ENCODE results near the gene TPCN1. TPM values are rescaled to one million over a fixed set of nuclear protein-coding genes. Genes with fewer than 3 reads are reported as not detected.

The TPCN1 gene
- total RNA-seq, 1 donor from 2014 or later = 51.9 TPM

DNA sequence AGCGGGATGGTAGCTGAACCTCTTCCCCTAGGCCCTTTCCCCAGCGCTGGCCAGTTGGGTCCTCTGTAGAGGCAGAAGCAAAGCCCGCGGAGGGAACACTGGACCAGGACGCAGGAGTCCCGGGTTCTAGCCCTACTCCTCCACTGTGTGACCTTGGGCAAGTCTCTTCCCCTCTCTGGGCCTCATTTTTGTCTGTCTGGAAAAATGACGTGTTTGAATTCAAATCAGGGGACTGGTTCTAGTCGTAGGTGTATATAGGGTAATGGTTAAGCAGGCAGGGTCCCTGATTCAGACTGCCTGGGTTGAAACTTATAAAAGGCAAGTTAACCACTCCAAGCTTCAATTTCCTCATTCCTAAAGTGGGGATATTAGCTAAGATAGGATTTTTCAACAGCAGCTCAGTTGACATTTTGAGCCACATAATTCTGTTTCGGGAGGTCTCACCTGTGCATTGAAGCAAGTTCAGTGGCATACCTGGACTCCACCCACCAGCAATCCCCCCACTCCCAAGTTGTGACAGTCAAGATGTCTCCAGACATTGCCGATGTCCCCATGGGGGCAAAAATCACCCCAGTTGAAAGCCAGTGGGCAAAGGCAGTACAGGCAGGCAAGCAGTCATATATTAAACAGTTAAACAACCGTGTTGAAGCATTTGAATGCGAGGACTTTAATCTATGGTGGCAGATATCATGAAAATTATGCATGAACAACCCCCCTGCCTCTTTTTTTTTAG lies 899 bp downstream of the TPCN1 start:
- Histone ChIP-seq H3K36me3 (peaks cover 6% of the 10 kb centered on the region), H3K9me3 (no peaks in the 10 kb centered on the region), H3K4me1 (peaks cover 30% of the 10 kb centered on the region), H3K4me3 (peak overlapping the region; percentile 86), H3K27ac (peak overlapping the region; percentile 96), H3K27me3 (no peaks in the 10 kb centered on the region)
- intact Hi-C loops (cut with DNase I) = no loop called here
- ATAC-seq = no peak
- TF ChIP-seq, protein P1, sequence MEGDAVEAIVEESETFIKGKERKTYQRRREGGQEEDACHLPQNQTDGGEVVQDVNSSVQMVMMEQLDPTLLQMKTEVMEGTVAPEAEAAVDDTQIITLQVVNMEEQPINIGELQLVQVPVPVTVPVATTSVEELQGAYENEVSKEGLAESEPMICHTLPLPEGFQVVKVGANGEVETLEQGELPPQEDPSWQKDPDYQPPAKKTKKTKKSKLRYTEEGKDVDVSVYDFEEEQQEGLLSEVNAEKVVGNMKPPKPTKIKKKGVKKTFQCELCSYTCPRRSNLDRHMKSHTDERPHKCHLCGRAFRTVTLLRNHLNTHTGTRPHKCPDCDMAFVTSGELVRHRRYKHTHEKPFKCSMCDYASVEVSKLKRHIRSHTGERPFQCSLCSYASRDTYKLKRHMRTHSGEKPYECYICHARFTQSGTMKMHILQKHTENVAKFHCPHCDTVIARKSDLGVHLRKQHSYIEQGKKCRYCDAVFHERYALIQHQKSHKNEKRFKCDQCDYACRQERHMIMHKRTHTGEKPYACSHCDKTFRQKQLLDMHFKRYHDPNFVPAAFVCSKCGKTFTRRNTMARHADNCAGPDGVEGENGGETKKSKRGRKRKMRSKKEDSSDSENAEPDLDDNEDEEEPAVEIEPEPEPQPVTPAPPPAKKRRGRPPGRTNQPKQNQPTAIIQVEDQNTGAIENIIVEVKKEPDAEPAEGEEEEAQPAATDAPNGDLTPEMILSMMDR (IDR thresholded peaks at IDR 0.05) = no peak
- DNase-seq = no peak

DNA sequence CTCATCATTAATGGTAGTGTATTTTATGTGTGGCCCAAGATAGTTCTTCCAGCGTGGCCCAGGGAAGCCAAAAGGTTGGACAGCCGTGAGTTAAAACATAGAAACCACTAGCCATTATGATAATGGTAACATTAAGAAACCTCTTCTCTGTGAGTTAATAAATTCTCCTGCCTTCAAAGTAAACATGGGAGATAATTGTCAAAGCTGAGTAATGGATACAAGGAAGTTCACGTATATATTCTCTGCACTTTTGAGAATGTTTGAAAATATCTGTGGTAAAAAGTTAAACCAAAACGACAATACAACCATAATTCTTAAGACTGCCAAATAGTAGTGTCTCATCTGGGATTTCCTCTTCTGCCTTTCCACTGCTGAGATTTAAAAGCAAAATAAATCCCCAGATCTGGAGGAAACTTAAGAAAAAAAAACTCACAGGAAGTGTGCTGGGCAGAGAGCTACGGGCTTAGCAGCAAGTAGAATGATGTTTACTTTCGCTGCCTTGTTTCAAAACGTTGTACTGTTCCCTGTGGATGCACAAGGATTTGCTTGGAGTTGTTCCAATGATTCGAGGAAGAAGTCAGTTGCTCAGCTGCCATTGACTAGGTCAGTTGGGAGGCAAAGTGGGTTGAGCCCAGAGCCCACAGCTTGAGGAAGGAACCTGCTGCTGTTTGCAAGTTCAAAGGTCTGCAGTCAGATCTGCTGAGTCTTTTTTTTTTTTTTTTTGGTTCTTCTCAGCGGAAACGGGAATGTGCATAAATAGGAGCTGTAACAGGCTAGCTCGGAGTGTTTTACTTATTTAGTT lies 1.7 kb downstream of the TPCN1 start:
- peaks cover 32% of the 10 kb centered on the region for H3K4me1 ChIP-seq

DNA sequence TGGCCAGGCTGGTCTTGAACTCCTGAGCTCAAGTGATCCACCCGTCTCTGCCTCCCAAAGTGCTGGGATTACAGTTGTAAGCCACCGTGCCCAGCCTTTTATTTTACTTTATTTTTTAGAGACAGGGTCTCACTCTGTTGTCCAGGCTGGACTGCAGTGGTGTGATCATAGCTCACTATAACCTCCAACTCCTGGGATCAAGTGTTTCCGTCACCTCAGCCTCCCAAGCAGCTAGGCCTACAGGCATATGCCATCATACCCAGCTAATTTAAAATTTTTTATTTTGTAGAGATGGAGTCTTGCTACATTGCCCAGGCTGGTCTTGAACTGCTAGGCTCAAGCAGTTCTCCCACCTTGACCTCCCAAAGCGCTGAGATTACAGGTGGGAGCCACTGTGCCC lies 3.7 kb downstream of the TPCN1 start:
- Histone ChIP-seq H3K4me1 (peaks cover 44% of the 10 kb centered on the region), H3K4me3 (no peak overlapping the region), H3K27ac (no peak overlapping the region), H3K27me3 (no peaks in the 10 kb centered on the region), H3K36me3 (peaks cover 31% of the 10 kb centered on the region), H3K9me3 (no peaks in the 10 kb centered on the region)
- intact Hi-C loops (cut with DNase I) = no loop called here
- ATAC-seq = no peak
- TF ChIP-seq, protein P1 (IDR thresholded peaks at IDR 0.05) = no peak
- no peak for DNase-seq

More for the DNA sequence above, 1.7 kb downstream of the TPCN1 start:
- no peak for DNase-seq
- TF ChIP-seq, protein P1 (IDR thresholded peaks at IDR 0.05) = no peak
- H3K27ac ChIP-seq = peak overlapping the region; percentile 96
- H3K27me3 ChIP-seq = no peaks in the 10 kb centered on the region
- H3K4me3 ChIP-seq = peak overlapping the region; percentile 86
- H3K36me3 ChIP-seq = peaks cover 13% of the 10 kb centered on the region
- H3K9me3 ChIP-seq = no peaks in the 10 kb centered on the region
- intact Hi-C loops (cut with DNase I) = no loop called here
- ATAC-seq = peak; percentile 27

DNA sequence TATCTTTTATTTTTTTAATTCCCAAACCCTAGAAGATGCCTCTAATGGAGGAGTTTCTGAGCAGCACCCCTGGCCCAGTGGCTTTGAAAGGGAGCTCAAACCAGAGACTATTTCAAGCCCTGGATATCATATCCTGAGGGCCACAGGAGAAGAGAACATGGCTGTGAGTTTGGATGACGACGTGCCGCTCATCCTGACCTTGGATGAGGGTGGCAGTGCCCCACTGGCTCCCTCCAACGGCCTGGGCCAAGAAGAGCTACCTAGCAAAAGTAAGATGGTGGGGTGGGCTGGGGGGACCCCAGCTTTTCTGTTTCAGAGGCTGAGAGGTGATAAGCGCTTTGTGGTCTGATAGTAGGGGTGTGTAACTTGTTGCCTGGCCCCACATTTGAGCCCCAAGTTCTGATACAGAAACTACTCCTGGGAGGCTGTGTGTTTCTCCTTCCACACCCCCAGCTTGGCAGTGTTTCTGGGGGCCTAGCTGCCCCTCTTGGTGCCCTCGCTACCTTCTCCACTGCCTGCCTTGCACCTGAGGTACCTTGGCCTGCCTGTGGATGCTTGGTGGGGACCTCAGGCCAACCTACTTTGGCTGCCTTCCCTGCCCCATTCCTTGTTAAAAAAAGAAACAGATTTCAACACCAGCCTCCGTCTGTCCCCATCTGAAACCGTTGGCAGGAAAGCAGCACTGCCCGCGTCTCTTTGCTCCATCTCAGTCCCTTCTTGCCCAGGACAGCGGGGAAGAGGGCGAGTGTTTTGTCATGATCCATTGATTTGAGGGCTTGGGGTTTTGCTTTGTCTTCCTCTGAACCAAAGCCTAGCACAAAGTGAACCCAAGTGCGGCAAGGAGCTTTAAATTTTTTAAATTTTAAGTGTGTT lies 5.7 kb downstream of the TPCN1 start:
- Histone ChIP-seq H3K36me3 (peaks cover 47% of the 10 kb centered on the region), H3K27ac (no peak overlapping the region), H3K4me1 (peaks cover 44% of the 10 kb centered on the region), H3K9me3 (no peaks in the 10 kb centered on the region), H3K4me3 (no peak overlapping the region), H3K27me3 (no peaks in the 10 kb centered on the region)
- ATAC-seq (no peak), DNase-seq (no peak)
- intact Hi-C loops (cut with DNase I) = no loop called here
- TF ChIP-seq, protein P1 (IDR thresholded peaks at IDR 0.05) = no peak

DNA sequence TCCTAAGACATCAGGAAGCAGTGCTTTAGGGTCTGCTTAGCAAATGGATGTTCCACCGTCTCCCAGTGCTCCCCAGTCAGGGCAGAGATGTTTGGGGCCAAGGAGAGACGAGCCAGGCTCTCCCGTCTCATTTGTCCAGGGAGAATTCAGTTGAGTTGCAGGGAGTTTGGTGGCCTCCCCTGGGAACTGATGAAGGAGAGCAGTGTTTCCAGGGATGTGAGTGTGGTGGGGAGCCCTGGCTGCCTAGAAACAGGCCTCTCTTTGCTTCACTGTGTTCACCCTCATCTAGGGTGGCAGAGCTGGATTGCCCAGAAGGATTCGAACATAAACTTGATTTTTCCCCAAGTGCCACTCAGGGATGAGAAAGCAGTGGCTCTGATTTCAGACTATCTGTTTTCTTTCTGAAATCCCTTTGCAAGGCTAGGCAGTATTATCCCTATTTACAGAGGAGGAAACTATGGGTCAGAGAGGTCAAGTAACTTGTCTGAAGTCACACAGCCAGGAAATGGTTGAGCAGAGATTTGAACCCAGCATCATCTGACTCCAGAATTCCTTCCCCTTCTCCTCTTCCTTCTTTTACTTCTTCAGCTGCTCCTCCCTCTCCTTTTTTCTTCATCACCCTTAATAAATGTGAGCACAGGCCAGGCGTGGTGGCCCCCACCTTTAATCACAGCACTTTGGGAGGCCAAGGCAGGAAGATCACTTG lies 6.6 kb downstream of the TPCN1 start:
- peaks cover 41% of the 10 kb centered on the region for H3K4me1 ChIP-seq
- intact Hi-C loops (cut with DNase I) = no loop called here
- DNase-seq (no peak), ATAC-seq (no peak)
- no peaks in the 10 kb centered on the region for H3K27me3 ChIP-seq
- TF ChIP-seq, protein P1 (IDR thresholded peaks at IDR 0.05) = no peak
- H3K9me3 ChIP-seq = no peaks in the 10 kb centered on the region
- no peak overlapping the region for H3K4me3 ChIP-seq
- H3K36me3 ChIP-seq = peaks cover 56% of the 10 kb centered on the region
- no peak overlapping the region for H3K27ac ChIP-seq

Data from upper lobe of right lung (tissue), 1 donor.